ENCODE results near the gene BICRAL. TPM values are rescaled to one million over a fixed set of nuclear protein-coding genes. Genes with fewer than 3 reads are reported as not detected.

Gene BICRAL
- total and polyA plus RNA-seq, 2 donors (not counting 3 experiments of a cell fraction or from before 2014, with no cell fraction given): 5.6 to 6.8 TPM

DNA sequence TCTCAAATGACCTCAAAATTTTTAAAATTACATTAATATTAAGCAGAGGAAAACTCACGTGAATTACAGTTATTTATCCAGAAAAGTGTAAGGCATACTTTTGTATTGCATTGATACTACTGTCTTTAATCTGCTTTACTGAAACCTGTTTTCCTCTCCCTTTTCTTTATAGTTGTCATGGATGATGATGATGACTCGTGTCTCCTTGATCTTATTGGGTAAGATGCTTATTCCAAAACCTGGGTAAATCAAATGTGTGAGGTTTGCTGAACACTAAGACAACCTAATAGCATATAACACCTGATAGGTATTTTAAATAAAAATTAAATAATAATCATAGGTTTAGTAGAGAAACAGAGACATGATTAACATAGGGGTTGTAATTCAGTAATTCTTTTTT is 40.0 kb downstream of the BICRAL start:
- H3K4me2 ChIP-seq (ENCODE audit: insufficient read depth, low read length): no peak overlapping the region
- no peak overlapping the region for H3K27ac ChIP-seq (ENCODE audit: insufficient read depth, low read depth, low read length)
- no peak overlapping the region for H2AFZ ChIP-seq (ENCODE audit: low read depth, low read length)
- H3K4me3 ChIP-seq (replicated peaks in 1 of 3; ENCODE audit: insufficient read depth in 1 of 3, low read depth in 1 of 3, low read length in 3 of 3): no peak overlapping the region
- POLR2A ChIA-PET: no interaction called here
- H4K20me1 ChIP-seq (replicated peaks; ENCODE audit: control insufficient read depth, extremely low read depth, insufficient read depth, low read length): no peaks in the 10 kb centered on the region
- H3K4me1 ChIP-seq (ENCODE audit: control insufficient read depth, extremely low read depth, insufficient read depth, low read length): no peaks in the 10 kb centered on the region
- no peak for FAIRE-seq
- intact Hi-C loops (cut with micrococcal nuclease) (no loop called here), dilution Hi-C loops (cut with MboI; ENCODE audit: extremely low pct_ligation_motif_present, low sequenced_read_pairs) (no loop called here)
- H3K9ac ChIP-seq (replicated peaks; ENCODE audit: extremely low read depth, insufficient read depth, low read length): no peak overlapping the region
- CTCF ChIA-PET: no interaction called here
- no peaks in the 10 kb centered on the region for H3K27me3 ChIP-seq (ENCODE audit: control insufficient read depth in 2 of 2, insufficient read depth in 2 of 2, low read length in 2 of 2)
- no TSS peak for BruUV-seq (replicated peaks)
- no peak for TF ChIP-seq FOS (IDR thresholded peaks at IDR 0.05; ENCODE audit: borderline replicate concordance, insufficient read depth, low read length)
- TF ChIP-seq POLR2AphosphoS5 (IDR thresholded peaks at IDR 0.05; ENCODE audit: insufficient read depth, low read depth, low read length): no peak
- TF ChIP-seq, protein P1, sequence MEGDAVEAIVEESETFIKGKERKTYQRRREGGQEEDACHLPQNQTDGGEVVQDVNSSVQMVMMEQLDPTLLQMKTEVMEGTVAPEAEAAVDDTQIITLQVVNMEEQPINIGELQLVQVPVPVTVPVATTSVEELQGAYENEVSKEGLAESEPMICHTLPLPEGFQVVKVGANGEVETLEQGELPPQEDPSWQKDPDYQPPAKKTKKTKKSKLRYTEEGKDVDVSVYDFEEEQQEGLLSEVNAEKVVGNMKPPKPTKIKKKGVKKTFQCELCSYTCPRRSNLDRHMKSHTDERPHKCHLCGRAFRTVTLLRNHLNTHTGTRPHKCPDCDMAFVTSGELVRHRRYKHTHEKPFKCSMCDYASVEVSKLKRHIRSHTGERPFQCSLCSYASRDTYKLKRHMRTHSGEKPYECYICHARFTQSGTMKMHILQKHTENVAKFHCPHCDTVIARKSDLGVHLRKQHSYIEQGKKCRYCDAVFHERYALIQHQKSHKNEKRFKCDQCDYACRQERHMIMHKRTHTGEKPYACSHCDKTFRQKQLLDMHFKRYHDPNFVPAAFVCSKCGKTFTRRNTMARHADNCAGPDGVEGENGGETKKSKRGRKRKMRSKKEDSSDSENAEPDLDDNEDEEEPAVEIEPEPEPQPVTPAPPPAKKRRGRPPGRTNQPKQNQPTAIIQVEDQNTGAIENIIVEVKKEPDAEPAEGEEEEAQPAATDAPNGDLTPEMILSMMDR (IDR thresholded peaks at IDR 0.05; ENCODE audit: extremely low read depth in 1 of 2, insufficient read depth in 1 of 2, low read depth in 1 of 2, low read length in 2 of 2): no peak
- TF ChIP-seq POLR2A (IDR thresholded peaks at IDR 0.05; ENCODE audit: low read depth, low read length): no peak
- no peak for TF ChIP-seq GATA2 (IDR thresholded peaks at IDR 0.05; ENCODE audit: insufficient read depth, insufficient read length, low read depth, low read length)
- no peak for TF ChIP-seq EZH2 (IDR thresholded peaks at IDR 0.05; ENCODE audit: borderline replicate concordance, low read depth, low read length, severe bottlenecking)
- TF ChIP-seq, protein P2, sequence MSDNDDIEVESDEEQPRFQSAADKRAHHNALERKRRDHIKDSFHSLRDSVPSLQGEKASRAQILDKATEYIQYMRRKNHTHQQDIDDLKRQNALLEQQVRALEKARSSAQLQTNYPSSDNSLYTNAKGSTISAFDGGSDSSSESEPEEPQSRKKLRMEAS (IDR thresholded peaks at IDR 0.05; ENCODE audit: insufficient read depth, insufficient read length): no peak
- H3K36me3 ChIP-seq (ENCODE audit: control insufficient read depth in 2 of 2, extremely low read depth in 1 of 2, insufficient read depth in 2 of 2, low read length in 2 of 2): peaks cover 0 to 2% of the 10 kb centered on the region in 2 experiments
- DNase-seq (ENCODE audit: low read depth, low spot score): no peak
- no peaks in the 10 kb centered on the region for H3K79me2 ChIP-seq (ENCODE audit: control insufficient read depth, insufficient read depth, low read length)
- no peaks in the 10 kb centered on the region for H3K9me3 ChIP-seq (replicated peaks; ENCODE audit: control insufficient read depth, insufficient read depth, low read length)
- no peaks in the 10 kb centered on the region for H3K9me1 ChIP-seq (replicated peaks; ENCODE audit: control insufficient read depth, extremely low read depth, insufficient read depth, low read length)

Data from endothelial cell of umbilical vein (primary cell).